SK-N-MC (cell line): ENCODE data around the gene CCDC92B.

Experiments
- DNase-seq: peaks from one replicate; pipeline ENCODE4 v3.0.0-alpha.2; 2011; ENCODE audit warnings: low read depth, low spot score
- H3K27ac ChIP-seq: fragments of 200-600 bp; sonication (generic); 2 replicates; pipeline ENCODE4 v1.5.1; 2016; ENCODE audit warnings: mixed run types
- H3K36me3 ChIP-seq: fragments of 200-600 bp; sonication (generic); 2 replicates; pipeline ENCODE4 v1.6.1; 2017; ENCODE audit warnings: antibody characterized with exemption, low read length, mixed read lengths; ENCODE audit not compliant: insufficient read depth
- H3K4me3 ChIP-seq: fragments of 200-600 bp; sonication (generic); 2 replicates; pipeline ENCODE4 v1.5.1; 2016
- H3K9ac ChIP-seq: fragments of 200-600 bp; sonication (generic); 2 replicates; pipeline ENCODE4 v1.8.0; 2017; ENCODE audit warnings: mixed run types, mixed read lengths; ENCODE audit not compliant: insufficient read length
- H3K9me3 ChIP-seq: fragments of 200-600 bp; sonication (generic); 2 replicates; pipeline ENCODE4 v1.6.1; 2017; ENCODE audit warnings: low read depth, mild to moderate bottlenecking, antibody characterized with exemption, low read length, moderate library complexity, mixed read lengths
- EZH2 ChIP-seq: fragments of 200-600 bp; sonication (generic); IDR thresholded peaks from one replicate; pipeline ENCODE4 v1.6.1; 2017; ENCODE audit warnings: antibody characterized with exemption
- FOXP2 ChIP-seq: optimal IDR thresholded peaks from 2 replicates; pipeline ENCODE3; 2011; ENCODE audit warnings: mild to moderate bottlenecking, moderate library complexity; ENCODE audit not compliant: insufficient read depth; ENCODE audit errors: extremely low read length, control extremely low read depth
- POLR2AphosphoS5 ChIP-seq: IDR thresholded peaks from 2 replicates; pipeline ENCODE4 v1.6.1; 2012; ENCODE audit warnings: mild to moderate bottlenecking, low read depth, low read length, borderline replicate concordance

Gene CCDC92B

GRCh38 chr17:2734939-2735338, 14.5 kb downstream of the CCDC92B start:
- Histone ChIP-seq H3K9ac (no peak overlapping the region), H3K9me3 (no peaks in the 10 kb centered on the region), H3K36me3 (no peaks in the 10 kb centered on the region), H3K27ac (no peak overlapping the region), H3K4me3 (no peak overlapping the region)
- DNase-seq = no peak
- TF ChIP-seq EZH2 (no peak), FOXP2 (no peak), POLR2AphosphoS5 (no peak)

DNA sequence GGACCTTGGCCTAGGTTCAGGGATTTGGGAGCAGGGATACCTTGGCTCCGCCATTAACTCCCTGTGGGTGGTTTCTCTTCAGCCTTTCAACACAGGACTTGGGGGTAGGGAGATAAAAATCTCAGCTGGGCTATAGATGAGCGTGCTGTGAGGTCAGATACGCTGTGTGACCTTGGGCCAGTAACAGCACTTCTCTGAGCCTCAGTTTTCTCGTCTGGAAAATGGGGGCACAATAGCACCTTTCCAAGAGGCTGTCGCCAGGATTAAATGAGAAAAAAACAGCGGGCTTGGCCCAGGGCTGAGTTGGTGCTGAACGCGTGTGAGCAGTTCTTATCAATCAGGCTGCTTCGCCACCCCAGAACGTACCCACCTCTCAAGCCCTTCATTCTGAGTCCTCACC, 17.6 kb downstream of the CCDC92B start:
- Histone ChIP-seq H3K27ac (no peak overlapping the region), H3K9me3 (no peaks in the 10 kb centered on the region), H3K4me3 (no peak overlapping the region), H3K9ac (no peak overlapping the region), H3K36me3 (no peaks in the 10 kb centered on the region)
- no peak for DNase-seq
- TF ChIP-seq FOXP2 (no peak), EZH2 (no peak), POLR2AphosphoS5 (no peak)

GRCh38 chr17:2730764-2731353, 18.6 kb downstream of the CCDC92B start:
- Histone ChIP-seq H3K9me3 (no peaks in the 10 kb centered on the region), H3K4me3 (no peak overlapping the region), H3K27ac (no peak overlapping the region), H3K36me3 (no peaks in the 10 kb centered on the region), H3K9ac (no peak overlapping the region)
- DNase-seq = no peak
- no peak for TF ChIP-seq EZH2
- TF ChIP-seq POLR2AphosphoS5 = no peak
- no peak for TF ChIP-seq FOXP2

- DNase-seq = no peak
- H3K36me3 ChIP-seq = no peaks in the 10 kb centered on the region
- H3K9me3 ChIP-seq = no peaks in the 10 kb centered on the region
- no peak overlapping the region for H3K4me3 ChIP-seq
- no peak overlapping the region for H3K27ac ChIP-seq
- no peak for TF ChIP-seq FOXP2
- no peak for TF ChIP-seq EZH2
- TF ChIP-seq POLR2AphosphoS5 = no peak
- H3K9ac ChIP-seq = no peak overlapping the region
These were observed 24.7 kb downstream of the CCDC92B start for GRCh38 chr17:2724784-2725164.

GRCh38 chr17:2723997-2724783, 25.3 kb downstream of the CCDC92B start:
- no peak overlapping the region for H3K27ac ChIP-seq
- DNase-seq = no peak
- no peak for TF ChIP-seq FOXP2
- no peak for TF ChIP-seq POLR2AphosphoS5
- TF ChIP-seq EZH2 = no peak
- H3K9ac ChIP-seq = no peak overlapping the region
- no peaks in the 10 kb centered on the region for H3K36me3 ChIP-seq
- no peak overlapping the region for H3K4me3 ChIP-seq
- no peaks in the 10 kb centered on the region for H3K9me3 ChIP-seq

- Histone ChIP-seq H3K27ac (no peak overlapping the region), H3K36me3 (no peaks in the 10 kb centered on the region), H3K4me3 (no peak overlapping the region), H3K9ac (no peak overlapping the region), H3K9me3 (no peaks in the 10 kb centered on the region)
- TF ChIP-seq POLR2AphosphoS5 = no peak
- no peak for DNase-seq
These were observed 25.9 kb downstream of the CCDC92B start for GRCh38 chr17:2723505-2723996.

- no peak overlapping the region for H3K9ac ChIP-seq
- H3K9me3 ChIP-seq = no peaks in the 10 kb centered on the region
- TF ChIP-seq POLR2AphosphoS5 = no peak
- TF ChIP-seq EZH2 = no peak
- TF ChIP-seq FOXP2 = no peak
- no peak for DNase-seq
- no peak overlapping the region for H3K4me3 ChIP-seq
- H3K36me3 ChIP-seq = no peaks in the 10 kb centered on the region
- H3K27ac ChIP-seq = no peak overlapping the region
These were observed 26.8 kb downstream of the CCDC92B start for GRCh38 chr17:2722611-2723010.

DNA sequence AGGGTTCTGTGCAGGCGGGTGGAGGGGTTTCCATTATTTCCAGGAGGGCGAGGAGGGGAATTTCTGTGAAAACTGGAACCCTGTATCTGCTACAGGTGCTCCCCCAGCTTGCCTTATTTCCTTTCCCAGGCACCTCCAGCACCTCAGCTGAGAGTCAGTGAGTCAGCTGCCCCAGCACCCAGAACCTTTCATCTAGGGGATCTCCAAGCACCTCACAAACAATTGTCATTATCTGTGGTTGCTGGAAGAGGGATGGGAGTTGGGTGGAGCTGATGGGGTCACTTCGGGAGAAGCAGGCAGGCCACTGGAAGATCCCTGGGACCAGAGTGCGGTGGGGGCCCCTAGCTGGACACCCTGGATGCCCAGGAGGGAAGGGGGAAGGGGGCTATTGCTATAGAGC, 27.8 kb downstream of the CCDC92B start:
- Histone ChIP-seq H3K4me3 (no peak overlapping the region), H3K9me3 (no peaks in the 10 kb centered on the region), H3K9ac (no peak overlapping the region), H3K27ac (no peak overlapping the region), H3K36me3 (no peaks in the 10 kb centered on the region)
- TF ChIP-seq EZH2 = no peak
- TF ChIP-seq POLR2AphosphoS5 = no peak
- TF ChIP-seq FOXP2 = no peak
- DNase-seq = no peak
